ENCODE data around the gene OR2S2. TPM values are rescaled to one million over a fixed set of nuclear protein-coding genes. Genes with fewer than 3 reads are reported as not detected.

Gene OR2S2
- total RNA-seq, 6 donors from 2014 or later, result not detected

DNA sequence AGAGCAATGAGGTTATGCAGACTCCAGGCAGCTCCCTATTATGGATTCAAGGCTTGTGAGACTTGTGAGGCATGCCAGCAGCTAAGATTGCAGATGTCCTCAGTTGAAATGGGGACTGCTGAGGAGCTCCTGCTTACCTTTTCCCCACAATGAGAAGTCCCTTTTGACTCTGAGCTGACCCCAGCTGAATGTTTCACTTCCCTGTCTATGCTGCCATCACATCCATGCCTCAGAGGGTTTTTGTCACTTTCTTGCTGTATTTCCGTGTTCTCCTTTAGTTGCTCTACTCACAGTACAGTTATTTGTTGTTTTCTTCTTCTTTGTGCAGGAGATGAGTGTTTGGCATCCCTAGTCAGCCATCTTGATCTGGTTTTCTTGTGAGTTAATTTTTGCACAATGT, 18.8 kb upstream of the OR2S2 start:
- no peak for DNase-seq
- H3K27ac ChIP-seq, result no peak overlapping the region
- no peak overlapping the region for H3K4me3 ChIP-seq
- H3K27me3 ChIP-seq, result no peaks in the 10 kb centered on the region
- H3K36me3 ChIP-seq, result no peaks in the 10 kb centered on the region
- no peak for ATAC-seq (ENCODE audit: low FRiP score in 2 of 2)
- 75 to 78% methylated on average over 1 of the region's 1 CpG for WGBS, 2 donors
- TF ChIP-seq POLR2AphosphoS5 (IDR thresholded peaks at IDR 0.05) (no peak), POLR2A (IDR thresholded peaks at IDR 0.05) (no peak), EP300 (IDR thresholded peaks at IDR 0.05) (no peak)
- TF ChIP-seq, protein P1, sequence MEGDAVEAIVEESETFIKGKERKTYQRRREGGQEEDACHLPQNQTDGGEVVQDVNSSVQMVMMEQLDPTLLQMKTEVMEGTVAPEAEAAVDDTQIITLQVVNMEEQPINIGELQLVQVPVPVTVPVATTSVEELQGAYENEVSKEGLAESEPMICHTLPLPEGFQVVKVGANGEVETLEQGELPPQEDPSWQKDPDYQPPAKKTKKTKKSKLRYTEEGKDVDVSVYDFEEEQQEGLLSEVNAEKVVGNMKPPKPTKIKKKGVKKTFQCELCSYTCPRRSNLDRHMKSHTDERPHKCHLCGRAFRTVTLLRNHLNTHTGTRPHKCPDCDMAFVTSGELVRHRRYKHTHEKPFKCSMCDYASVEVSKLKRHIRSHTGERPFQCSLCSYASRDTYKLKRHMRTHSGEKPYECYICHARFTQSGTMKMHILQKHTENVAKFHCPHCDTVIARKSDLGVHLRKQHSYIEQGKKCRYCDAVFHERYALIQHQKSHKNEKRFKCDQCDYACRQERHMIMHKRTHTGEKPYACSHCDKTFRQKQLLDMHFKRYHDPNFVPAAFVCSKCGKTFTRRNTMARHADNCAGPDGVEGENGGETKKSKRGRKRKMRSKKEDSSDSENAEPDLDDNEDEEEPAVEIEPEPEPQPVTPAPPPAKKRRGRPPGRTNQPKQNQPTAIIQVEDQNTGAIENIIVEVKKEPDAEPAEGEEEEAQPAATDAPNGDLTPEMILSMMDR (IDR thresholded peaks at IDR 0.05), result no peak
- no peaks in the 10 kb centered on the region for H3K4me1 ChIP-seq
- H3K9me3 ChIP-seq, result peaks cover 7 to 11% (median 9%) of the 10 kb centered on the region in 4 donors

DNA sequence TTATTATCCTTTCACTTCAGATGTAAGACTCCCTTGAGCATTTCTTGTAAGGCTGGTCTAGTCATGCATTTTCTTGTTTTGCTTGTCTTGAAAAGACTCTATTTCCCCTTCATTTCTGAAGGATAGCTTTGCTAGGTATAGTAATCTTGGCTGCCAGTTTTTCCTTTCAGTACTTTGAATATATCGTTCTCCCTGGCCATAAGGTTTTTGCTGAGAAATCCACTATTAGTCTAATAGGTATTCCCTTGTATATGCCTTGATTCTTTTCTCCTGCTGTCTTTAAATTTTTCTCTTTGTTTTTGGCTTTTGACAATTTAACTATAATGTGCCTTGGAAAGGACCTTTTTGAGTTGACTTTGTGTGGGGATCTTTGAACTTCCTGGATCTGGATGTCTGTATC, 16.8 kb upstream of the OR2S2 start:
- TF ChIP-seq EP300 (IDR thresholded peaks at IDR 0.05) (no peak), POLR2AphosphoS5 (IDR thresholded peaks at IDR 0.05) (no peak), POLR2A (IDR thresholded peaks at IDR 0.05) (no peak)
- TF ChIP-seq, protein P1 (IDR thresholded peaks at IDR 0.05), result no peak
- no peak overlapping the region for H3K27ac ChIP-seq
- ATAC-seq (ENCODE audit: low FRiP score in 2 of 2) (no peak), DNase-seq (no peak)
- H3K4me1 ChIP-seq, result no peaks in the 10 kb centered on the region
- no peaks in the 10 kb centered on the region for H3K36me3 ChIP-seq
- H3K27me3 ChIP-seq, result no peaks in the 10 kb centered on the region
- H3K9me3 ChIP-seq, result peaks cover 7 to 11% (median 9%) of the 10 kb centered on the region in 4 donors
- no peak overlapping the region for H3K4me3 ChIP-seq
- WGBS, 2 donors, result 95 to 100% methylated on average over 1 of the region's 1 CpG

DNA sequence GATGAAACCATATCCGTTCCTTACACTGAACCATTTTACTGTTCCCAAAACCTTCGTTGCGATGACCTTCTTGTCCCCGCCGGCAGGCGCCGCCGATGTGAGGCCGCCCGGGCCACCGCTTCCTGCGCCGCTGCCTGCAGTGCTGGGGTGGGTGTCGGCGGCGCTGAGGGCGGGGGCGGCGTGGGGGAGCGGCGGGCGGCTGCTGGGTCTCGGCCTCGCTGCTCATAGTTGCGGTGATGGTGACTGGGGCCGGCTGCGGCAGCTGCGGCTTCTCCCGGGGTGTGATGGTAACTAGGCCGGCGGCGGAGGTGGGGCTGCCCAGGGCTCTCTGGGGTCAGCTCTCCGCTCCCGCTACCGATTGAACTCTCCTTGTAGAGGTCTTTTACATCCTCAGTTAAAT, 14.1 kb upstream of the OR2S2 start:
- WGBS, 2 donors, result 18 to 25% methylated on average over 24 to 26 of the region's 35 CpGs
- no peak for TF ChIP-seq POLR2AphosphoS5 (IDR thresholded peaks at IDR 0.05)
- TF ChIP-seq POLR2A (IDR thresholded peaks at IDR 0.05), result no peak
- TF ChIP-seq, protein P1 (IDR thresholded peaks at IDR 0.05), result no peak
- no peak for TF ChIP-seq EP300 (IDR thresholded peaks at IDR 0.05)
- Histone ChIP-seq H3K36me3 (no peaks in the 10 kb centered on the region), H3K4me1 (no peaks in the 10 kb centered on the region), H3K27ac (no peak overlapping the region), H3K27me3 (no peaks in the 10 kb centered on the region), H3K4me3 (peak overlapping the region in 2 of 4 donors; percentile 19 to 22), H3K9me3 (peaks cover 7 to 11% (median 9%) of the 10 kb centered on the region in 4 donors)
- ATAC-seq (ENCODE audit: low FRiP score in 2 of 2), result peak in 1 of 2 donors; percentile 14
- DNase-seq, result peak in 1 of 2 donors; percentile 86

DNA sequence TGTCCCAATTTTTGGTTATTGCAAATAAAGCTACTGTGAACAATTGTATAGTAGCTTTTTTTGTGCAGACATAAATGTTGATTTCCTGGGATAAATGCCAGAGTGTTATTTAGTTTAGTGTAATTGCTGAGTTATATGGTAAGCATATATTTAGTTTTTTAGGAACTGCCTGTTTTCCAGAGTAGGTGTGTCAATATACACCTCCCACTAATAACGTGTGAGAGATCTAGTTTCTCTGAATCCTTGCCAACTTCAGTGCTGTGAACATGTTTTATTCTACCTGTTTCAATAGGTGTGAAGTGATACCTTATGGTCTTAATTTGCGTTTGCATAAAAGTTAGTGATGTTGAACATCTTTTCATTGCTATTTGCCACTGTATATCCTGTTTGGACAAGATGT, 9.1 kb upstream of the OR2S2 start:
- DNase-seq (no peak), ATAC-seq (ENCODE audit: low FRiP score in 2 of 2) (no peak)
- Histone ChIP-seq H3K4me3 (no peak overlapping the region), H3K36me3 (no peaks in the 10 kb centered on the region), H3K27me3 (no peaks in the 10 kb centered on the region), H3K4me1 (no peaks in the 10 kb centered on the region), H3K9me3 (no peaks in the 10 kb centered on the region), H3K27ac (no peak overlapping the region)
- WGBS, 2 donors, result 51 to 72% methylated on average over 2 of the region's 2 CpGs
- no peak for TF ChIP-seq EP300 (IDR thresholded peaks at IDR 0.05)
- TF ChIP-seq, protein P1 (IDR thresholded peaks at IDR 0.05), result no peak
- TF ChIP-seq POLR2A (IDR thresholded peaks at IDR 0.05), result no peak
- no peak for TF ChIP-seq POLR2AphosphoS5 (IDR thresholded peaks at IDR 0.05)

GRCh38 chr9:35966433-35966832, 8.5 kb upstream of the OR2S2 start:
- H3K9me3 ChIP-seq, result no peaks in the 10 kb centered on the region
- no peak for DNase-seq
- H3K27ac ChIP-seq, result no peak overlapping the region
- TF ChIP-seq POLR2AphosphoS5 (IDR thresholded peaks at IDR 0.05) (no peak), POLR2A (IDR thresholded peaks at IDR 0.05) (no peak), EP300 (IDR thresholded peaks at IDR 0.05) (no peak)
- TF ChIP-seq, protein P1 (IDR thresholded peaks at IDR 0.05), result no peak
- H3K36me3 ChIP-seq, result no peaks in the 10 kb centered on the region
- no peak for ATAC-seq (ENCODE audit: low FRiP score in 2 of 2)
- no peak overlapping the region for H3K4me3 ChIP-seq
- no peaks in the 10 kb centered on the region for H3K27me3 ChIP-seq
- H3K4me1 ChIP-seq, result no peaks in the 10 kb centered on the region
- 80 to 81% methylated on average over 4 of the region's 4 CpGs for WGBS, 2 donors

All from upper lobe of left lung (tissue), 6 donors.